Neural crest cell (in vitro differentiated cells): ENCODE results near the gene ZNF598. TPM values are rescaled to one million over a fixed set of nuclear protein-coding genes. Genes with fewer than 3 reads are reported as not detected.

Experiments
- DNase-seq: peaks from one replicate; pipeline ENCODE4 v3.0.0; 2021; ENCODE audit warnings: low read depth, mixed read lengths, low spot score
- H3K27ac Mint-ChIP-seq: one replicate; pipeline ENCODE4 v1.8.0; 2021; ENCODE audit warnings: mild to moderate bottlenecking, mixed read lengths; ENCODE audit not compliant: unreplicated experiment
- H3K27me3 Mint-ChIP-seq: 2 replicates; pipeline ENCODE4 v1.8.0; 2021; ENCODE audit warnings: low read depth, mild to moderate bottlenecking, mixed read lengths
- H3K36me3 Mint-ChIP-seq: 2 replicates; pipeline ENCODE4 v1.8.0; 2021; ENCODE audit warnings: low read depth, mild to moderate bottlenecking, mixed read lengths
- H3K4me1 Mint-ChIP-seq: 2 replicates; pipeline ENCODE4 v1.8.0; 2021; ENCODE audit warnings: mixed read lengths
- H3K4me3 Mint-ChIP-seq: one replicate; pipeline ENCODE4 v1.8.0; 2021; ENCODE audit warnings: mild to moderate bottlenecking, mixed read lengths
- H3K9me3 Mint-ChIP-seq: 2 replicates; pipeline ENCODE4 v1.8.0; 2021; ENCODE audit warnings: mixed read lengths
- CTCF ChIP-seq: fragments of 200-600 bp; sonication (generic); conservative IDR thresholded peaks from 2 replicates; pipeline ENCODE4 v1.5.0; 2021; ENCODE audit warnings: antibody characterized with exemption, mild to moderate bottlenecking
- total RNA-seq: library from RNA; stranded (reverse); gene quantifications from 2 replicates; pipeline ENCODE4 v1.2.1, GENCODE V29; 2021

ZNF598 gene
- total RNA-seq, 1 donor from 2014 or later: 55.7 TPM

- Mint-ChIP-seq H3K36me3 (peaks cover 3% of the 10 kb centered on the region), H3K27ac (no peak overlapping the region), H3K4me3 (peak overlapping the region; percentile 64), H3K27me3 (no peaks in the 10 kb centered on the region), H3K9me3 (no peaks in the 10 kb centered on the region), H3K4me1 (no peaks in the 10 kb centered on the region)
- TF ChIP-seq CTCF: no peak
- no peak for DNase-seq
Observed at GRCh38 chr16:2056077-2056476, 46.5 kb upstream of the ZNF598 start.

GRCh38 chr16:2054543-2055245, 45.1 kb upstream of the ZNF598 start:
- no peaks in the 10 kb centered on the region for H3K4me1 Mint-ChIP-seq

GRCh38 chr16:2053897-2054296, 44.3 kb upstream of the ZNF598 start:
- no peak for TF ChIP-seq CTCF
- Mint-ChIP-seq H3K27me3 (no peaks in the 10 kb centered on the region), H3K4me3 (no peak overlapping the region), H3K27ac (no peak overlapping the region), H3K36me3 (peaks cover 3% of the 10 kb centered on the region), H3K9me3 (no peaks in the 10 kb centered on the region), H3K4me1 (peaks cover under 1% of the 10 kb centered on the region)
- no peak for DNase-seq

More at GRCh38 chr16:2054543-2055245, 45.1 kb upstream of the ZNF598 start:
- Mint-ChIP-seq H3K9me3 (no peaks in the 10 kb centered on the region), H3K27me3 (no peaks in the 10 kb centered on the region), H3K4me3 (no peak overlapping the region), H3K27ac (no peak overlapping the region), H3K36me3 (peaks cover 3% of the 10 kb centered on the region)
- no peak for TF ChIP-seq CTCF
- DNase-seq: no peak

GRCh38 chr16:2053211-2053610, 43.6 kb upstream of the ZNF598 start:
- H3K27ac Mint-ChIP-seq: no peak overlapping the region
- peaks cover 3% of the 10 kb centered on the region for H3K36me3 Mint-ChIP-seq
- no peaks in the 10 kb centered on the region for H3K27me3 Mint-ChIP-seq
- no peaks in the 10 kb centered on the region for H3K9me3 Mint-ChIP-seq
- DNase-seq: no peak
- H3K4me3 Mint-ChIP-seq: no peak overlapping the region
- TF ChIP-seq CTCF: no peak
- H3K4me1 Mint-ChIP-seq: peaks cover 7% of the 10 kb centered on the region

GRCh38 chr16:2048116-2048543, 38.5 kb upstream of the ZNF598 start:
- Mint-ChIP-seq H3K9me3 (no peaks in the 10 kb centered on the region), H3K27me3 (no peaks in the 10 kb centered on the region), H3K27ac (no peak overlapping the region), H3K4me1 (peaks cover 18% of the 10 kb centered on the region), H3K4me3 (peak overlapping the region; percentile 94), H3K36me3 (peaks cover 3% of the 10 kb centered on the region)
- no peak for TF ChIP-seq CTCF
- no peak for DNase-seq
